NK-92 (cell line): Measurements from ENCODE around the gene PTPRD.
"Not testable (repeated sequence)": the region's sequence is repeated elsewhere in the genome, so short reads cannot be mapped to it uniquely, and the experiment has no call there.

Experiments
- DNase-seq: peaks from one replicate; lab custom pipeline; 2025; ENCODE audit not compliant: unreplicated experiment; lab: John Stamatoyannopoulos, UW

Gene PTPRD

GRCh38 chr9:9097254-9097653, 1515.5 kb downstream of the PTPRD start:
- DNase-seq: not testable (repeated sequence)

- no peak for DNase-seq
Observed at GRCh38 chr9:9091387-9091786, 1521.4 kb downstream of the PTPRD start.

DNA sequence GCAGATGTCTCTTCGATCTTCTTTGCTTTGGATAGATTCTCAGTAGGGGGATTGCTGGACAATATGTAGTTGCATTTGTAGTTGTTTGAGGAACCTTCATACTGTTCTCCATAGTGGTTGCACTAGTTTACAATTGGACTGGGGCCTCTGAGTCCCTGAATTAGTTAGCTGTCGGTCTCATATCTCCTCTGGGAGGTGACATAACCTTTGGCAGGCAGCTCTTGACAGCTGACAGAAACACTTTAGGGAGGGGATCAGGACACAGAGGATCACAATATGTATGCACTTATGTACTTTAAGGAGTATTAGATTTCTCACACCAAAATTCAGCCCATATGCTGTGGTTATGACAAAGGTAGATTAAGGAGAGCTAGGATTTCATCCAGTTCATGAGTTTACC, 1533.3 kb downstream of the PTPRD start:
- DNase-seq: no peak

DNA sequence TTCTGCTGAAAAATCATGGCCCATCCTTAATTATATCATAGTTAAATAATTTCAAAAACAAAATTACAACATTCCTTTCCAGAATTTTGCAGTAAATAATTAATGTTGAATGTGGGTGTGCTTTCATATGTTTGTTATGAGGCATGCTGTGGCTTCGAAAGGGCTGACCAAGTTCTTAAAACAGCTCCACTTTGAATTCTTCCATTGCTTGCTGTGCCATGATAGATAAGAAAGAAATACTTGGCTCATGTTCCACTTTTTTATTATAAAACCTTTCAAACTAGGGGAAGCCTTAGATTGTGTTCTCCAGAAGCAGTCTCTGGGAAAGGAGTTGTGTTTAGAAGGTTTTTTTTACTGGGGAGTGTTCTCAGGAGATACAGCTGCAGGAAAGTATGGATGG, 1534.5 kb downstream of the PTPRD start:
- DNase-seq: no peak

DNA sequence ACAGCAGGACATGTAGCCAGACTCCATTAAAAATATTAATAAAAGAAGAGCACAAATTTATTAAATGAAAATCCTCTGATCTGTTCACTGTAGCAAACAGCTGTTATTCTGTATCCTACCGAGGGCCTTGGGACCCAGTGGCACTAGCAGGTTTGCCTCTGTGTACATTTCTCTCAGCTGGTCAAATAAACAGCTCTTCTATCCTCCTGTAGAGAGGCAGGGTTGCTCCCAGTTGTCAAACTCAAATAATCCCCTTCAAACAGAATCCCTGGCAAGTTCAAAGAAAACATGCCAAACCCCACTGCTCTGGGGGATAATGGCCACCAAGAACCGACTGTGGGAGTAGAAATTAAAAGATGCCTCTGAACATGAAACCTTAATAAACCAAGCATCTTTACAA, 1551.2 kb downstream of the PTPRD start:
- DNase-seq: no peak

GRCh38 chr9:9054354-9054992, 1558.3 kb downstream of the PTPRD start:
- no peak for DNase-seq

- DNase-seq: no peak
Observed at GRCh38 chr9:9045572-9045971, 1567.2 kb downstream of the PTPRD start.

DNA sequence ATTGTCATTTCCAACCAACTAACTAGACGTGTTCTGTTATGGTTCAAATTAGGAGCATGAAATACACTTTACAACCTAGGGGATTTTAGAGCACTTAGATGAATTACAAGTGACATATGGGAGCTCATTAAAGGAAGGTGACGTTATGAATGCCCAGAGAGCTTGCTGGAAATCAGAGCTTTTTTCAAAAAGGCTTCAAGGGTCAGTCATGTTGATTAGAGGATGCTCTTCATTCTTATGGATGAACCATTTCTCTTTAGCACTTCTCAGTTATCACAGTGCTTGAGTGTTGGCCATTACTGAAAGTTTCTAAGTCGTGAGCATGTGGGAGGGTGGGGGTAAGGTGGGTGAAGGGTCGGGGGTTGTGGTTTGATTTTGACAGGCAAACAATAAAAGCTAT, 1567.7 kb downstream of the PTPRD start:
- DNase-seq: no peak

DNA sequence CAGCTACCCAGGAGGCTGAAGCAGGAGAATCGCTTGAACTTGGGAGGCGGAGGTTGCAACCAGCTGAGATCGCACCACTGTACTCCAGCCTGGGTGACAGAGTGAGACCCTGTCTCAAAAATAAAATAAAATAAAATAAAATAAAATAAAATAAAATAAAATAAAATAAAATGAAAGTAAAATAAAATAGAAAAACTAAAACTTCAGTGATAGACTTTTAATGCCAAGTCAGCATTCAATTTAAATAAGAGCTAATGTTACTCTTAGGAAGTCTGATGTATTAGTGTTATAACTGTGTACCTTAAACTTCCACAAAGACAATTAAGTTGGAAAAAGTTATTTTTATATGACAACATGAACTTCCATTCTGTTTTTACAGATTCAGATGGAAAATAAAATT, 1569.0 kb downstream of the PTPRD start:
- not testable (repeated sequence) for DNase-seq

GRCh38 chr9:9041756-9042155, 1571.0 kb downstream of the PTPRD start:
- no peak for DNase-seq

GRCh38 chr9:9033022-9033421, 1579.8 kb downstream of the PTPRD start:
- no peak for DNase-seq

DNA sequence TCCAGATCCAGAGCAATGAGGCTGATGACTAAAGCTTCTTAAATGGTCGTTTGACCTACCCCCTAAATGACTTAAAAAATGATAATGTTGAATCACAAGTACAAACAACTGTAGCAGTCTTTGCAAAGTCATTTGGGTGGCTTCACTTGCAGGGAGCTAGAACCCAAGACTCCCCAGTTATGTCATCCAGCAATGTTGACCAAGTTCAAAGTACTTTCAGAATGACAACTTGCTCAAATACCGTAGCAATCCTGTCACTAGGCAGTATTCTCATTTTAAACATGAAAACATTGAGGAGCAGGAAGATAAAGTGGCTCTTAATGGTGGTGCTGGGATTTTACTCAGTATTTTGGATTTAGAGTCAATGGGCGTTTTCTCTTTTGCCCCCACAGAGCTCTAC, 1596.2 kb downstream of the PTPRD start:
- DNase-seq: no peak

- no peak for DNase-seq
Observed at GRCh38 chr9:9004810-9005209, 1608.0 kb downstream of the PTPRD start.

DNA sequence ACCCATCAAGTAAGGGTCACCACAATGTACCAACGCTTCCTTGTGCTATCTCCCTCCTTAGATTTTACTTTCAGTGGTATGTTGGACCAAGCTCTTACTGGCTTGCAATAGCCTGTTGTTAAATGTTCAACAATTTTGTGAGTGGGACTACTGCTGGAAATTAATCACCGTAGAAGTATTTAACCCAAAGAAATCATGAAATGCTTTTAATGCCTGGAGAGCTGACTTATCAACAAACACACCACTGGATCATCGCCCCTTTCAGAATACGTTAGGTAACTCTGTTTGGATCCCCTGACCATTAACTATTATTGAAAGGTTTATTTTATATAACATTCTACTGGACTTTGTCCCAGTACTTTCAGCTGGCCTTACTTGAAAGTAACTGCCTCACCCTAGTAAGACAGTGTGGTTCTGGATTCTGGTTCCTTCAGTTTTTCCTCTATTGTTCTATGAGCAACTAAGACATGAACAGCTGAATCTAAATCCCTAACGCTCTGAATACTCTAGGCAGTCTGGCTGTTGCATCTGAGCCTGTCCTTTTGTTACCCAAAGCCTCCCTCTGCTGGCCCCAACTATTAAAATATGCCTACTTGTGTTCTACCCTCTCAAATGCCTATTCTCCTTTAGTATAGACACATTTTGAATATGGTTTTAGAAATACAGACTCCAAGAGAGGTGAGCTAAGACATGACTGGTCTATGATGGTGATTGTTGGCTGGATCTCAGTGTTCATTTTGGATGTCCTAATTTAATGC, 1609.8 kb downstream of the PTPRD start:
- no peak for DNase-seq

DNA sequence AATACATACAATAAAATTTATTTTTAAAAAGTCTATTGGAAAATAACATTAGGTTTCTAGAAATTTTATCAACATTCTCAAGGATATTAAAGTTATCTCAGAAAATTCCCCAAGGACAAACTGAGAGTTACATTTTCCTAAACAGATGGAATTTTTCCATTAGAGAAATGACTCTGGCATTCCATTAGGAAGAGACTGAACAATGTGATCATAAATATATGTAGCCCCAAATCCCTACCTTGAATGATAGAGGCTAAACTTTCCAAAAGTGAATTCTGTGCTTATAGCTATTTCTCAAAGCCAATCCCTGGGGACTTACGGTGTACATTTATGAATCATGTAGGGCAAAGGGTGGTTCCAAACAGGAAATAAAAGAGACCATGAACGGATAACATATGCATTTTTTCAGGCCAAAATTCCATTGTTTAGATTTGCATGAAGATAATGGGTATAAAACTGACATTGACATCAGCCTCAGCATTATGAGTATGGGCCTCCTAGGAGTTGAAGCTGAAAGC, 1632.2 kb downstream of the PTPRD start:
- DNase-seq: no peak

DNA sequence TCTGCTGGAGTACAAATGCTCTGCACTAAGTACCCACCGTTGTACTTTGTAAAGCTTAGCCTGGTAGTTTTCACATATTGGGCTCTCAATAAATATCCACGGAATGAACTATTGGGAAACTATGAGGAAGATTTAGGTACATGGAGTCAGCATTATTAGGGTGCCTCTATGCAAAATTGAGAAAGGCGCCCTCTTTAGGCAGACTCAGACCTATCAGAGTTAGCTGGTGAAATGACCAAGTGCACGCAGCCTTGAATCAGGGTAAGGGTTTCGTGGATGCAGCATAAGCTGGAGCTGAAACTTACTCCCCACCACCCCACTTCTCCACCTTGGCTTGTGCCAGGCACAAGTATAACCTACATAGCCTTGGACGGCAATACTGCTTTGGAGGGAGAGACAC, 1634.5 kb downstream of the PTPRD start:
- no peak for DNase-seq

DNA sequence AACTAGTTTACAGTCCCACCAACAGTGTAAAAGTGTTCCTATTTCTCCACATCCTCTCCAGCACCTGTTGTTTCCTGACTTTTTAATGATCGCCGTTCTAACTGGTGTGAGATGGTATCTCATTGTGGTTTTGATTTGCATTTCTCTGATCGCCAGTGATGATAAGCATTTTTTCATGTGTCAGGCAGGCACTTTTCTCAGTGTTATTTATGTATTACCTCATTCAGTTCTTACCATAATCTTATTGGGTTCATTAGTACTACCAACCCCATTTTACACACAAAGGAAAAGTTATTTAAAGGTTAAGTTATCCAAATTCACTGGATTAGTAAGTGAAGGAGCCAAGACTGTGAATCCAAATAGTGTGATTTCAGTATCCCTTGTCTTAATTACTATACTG, 1644.5 kb downstream of the PTPRD start:
- not testable (repeated sequence) for DNase-seq

- DNase-seq: no peak
Observed at GRCh38 chr9:8963885-8964284, 1648.9 kb downstream of the PTPRD start.

GRCh38 chr9:8962084-8962483, 1650.7 kb downstream of the PTPRD start:
- DNase-seq: no peak

- no peak for DNase-seq
Observed at GRCh38 chr9:8961186-8961851, 1651.5 kb downstream of the PTPRD start.

DNA sequence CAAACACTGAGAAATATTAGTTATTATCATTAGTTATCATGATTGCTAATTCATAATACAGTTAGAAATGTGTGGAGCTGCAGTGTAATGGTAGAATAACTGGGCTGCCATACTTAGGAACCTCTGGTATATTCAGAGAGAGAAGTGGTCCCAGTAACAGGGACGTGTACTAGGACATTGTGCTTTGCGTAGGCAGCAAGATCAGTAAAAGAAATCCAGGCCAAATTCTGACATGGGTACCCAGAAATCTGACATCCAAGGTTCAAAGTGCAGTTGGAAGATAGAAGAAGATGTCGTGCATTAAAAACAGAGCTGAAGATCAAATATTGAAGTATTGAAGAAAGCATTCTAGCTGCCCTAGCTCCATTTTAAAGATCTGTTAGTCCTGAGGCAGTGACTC, 1652.5 kb downstream of the PTPRD start:
- DNase-seq: no peak

DNA sequence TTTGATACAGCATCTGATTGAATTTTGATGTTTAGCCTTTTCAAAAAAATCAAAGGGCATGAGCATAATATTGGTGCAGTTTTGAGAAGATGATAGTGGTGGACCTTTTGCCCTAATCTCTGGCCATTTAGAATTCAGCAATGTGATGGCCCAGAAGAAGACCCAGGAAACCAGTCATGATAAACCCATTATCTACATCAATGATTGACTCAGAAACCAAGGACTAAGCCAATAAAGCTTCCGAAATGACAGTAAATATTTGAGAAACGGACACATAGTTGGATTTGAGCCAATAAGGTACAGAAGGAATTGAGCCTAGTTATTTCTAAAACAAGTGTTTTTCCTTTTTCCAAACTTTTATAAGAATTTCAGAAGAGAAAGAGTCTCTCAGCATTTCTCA, 1654.4 kb downstream of the PTPRD start:
- no peak for DNase-seq
